ENCODE data around the gene TMED1. TPM values are rescaled to one million over a fixed set of nuclear protein-coding genes. Genes with fewer than 3 reads are reported as not detected.

TMED1 gene
- total and polyA plus RNA-seq, 2 of the 4 experiments (the other 2 are of a cell fraction): 37.6 to 41.4 TPM

- in situ Hi-C loops (cut with MboI; ENCODE audit: low sequenced_read_pairs) (no loop called here), dilution Hi-C loops (cut with HindIII; ENCODE audit: low sequenced_read_pairs, unreplicated experiment) (no loop called here), intact Hi-C loops (cut with micrococcal nuclease) (loop anchor here (1.0 kb wide), 1 partner anchor 28 kb away; no protein-coding TSS in a partner anchor)
- Histone ChIP-seq H2BK20ac (ENCODE audit: low read depth, low read length) (0 out of 2 replicates have a peak overlapping the region, but pooled peaks have one; percentile 18), H4K5ac (ENCODE audit: low read depth, low read length) (peak overlapping the region; percentile 96), H3K4me1 (ENCODE audit: control insufficient read depth, insufficient read depth, low read length) (peaks cover 9% of the 10 kb centered on the region), H2BK5ac (ENCODE audit: low read depth, low read length, poor library complexity, severe bottlenecking) (peak overlapping the region; percentile 97), H2AFZ (replicated peaks; ENCODE audit: low read length, poor library complexity) (peak overlapping the region; percentile 98), H2AK9ac (replicated peaks; ENCODE audit: low read depth, low read length, poor library complexity) (peak overlapping the region; percentile 97), H3K18ac (ENCODE audit: low read depth, low read length) (peak overlapping the region; percentile 87), H3K36me3 (ENCODE audit: control insufficient read depth, insufficient read depth, low read length) (peaks cover 25% of the 10 kb centered on the region), H3K23ac (ENCODE audit: low read depth, low read length) (peak overlapping the region; percentile 63; the same call in 1 of the 2 replicates), H3K4ac (ENCODE audit: low read depth, low read length) (peak overlapping the region; percentile 81), H2BK15ac (ENCODE audit: low read depth, low read length) (peak overlapping the region; percentile 84; the same call in 2 of the 3 replicates), H3K9me3 (ENCODE audit: control insufficient read depth, insufficient read depth, low read length) (peaks cover 5% of the 10 kb centered on the region), H3K4me2 (ENCODE audit: low read depth, low read length) (peak overlapping the region; percentile 75), H4K8ac (ENCODE audit: low read depth in 2 of 2, low read length in 2 of 2) (peak overlapping the region; percentile 99 to 100), H3K27ac (ENCODE audit: insufficient read depth, low read length) (peak overlapping the region; percentile 96), H4K91ac (ENCODE audit: insufficient read depth, low read depth, low read length) (peak overlapping the region; percentile 85), H3K14ac (replicated peaks; ENCODE audit: low read depth, low read length) (peak overlapping the region; percentile 88), H3K9me1 (ENCODE audit: insufficient read depth, low read length) (peaks cover 7% of the 10 kb centered on the region; the same call in 1 of the 2 replicates), H2BK120ac (ENCODE audit: low read depth, low read length) (peak overlapping the region; percentile 54), H3K56ac (ENCODE audit: extremely low read depth, insufficient read depth, low read length) (peak overlapping the region; percentile 96), H2AK5ac (ENCODE audit: low read depth, low read length) (peak overlapping the region; percentile 97), H4K20me1 (ENCODE audit: insufficient read depth, low read length) (no peaks in the 10 kb centered on the region; the same call in 1 of the 2 replicates), H3K79me1 (ENCODE audit: low read depth in 1 of 2, low read length in 2 of 2) (peaks cover 11 to 17% of the 10 kb centered on the region in 2 experiments; a peak in 3 of 4 replicates), H3K9ac (ENCODE audit: low read depth, low read length) (peak overlapping the region; percentile 66), H3K27me3 (ENCODE audit: control insufficient read depth, insufficient read depth, low read length) (no peaks in the 10 kb centered on the region), H3K4me3 (ENCODE audit: insufficient read depth, low read depth, low read length) (peak overlapping the region; percentile 64)
- ATAC-seq (ENCODE audit: low read depth): peak; percentile 28
- BruUV-seq (replicated peaks): no TSS peak
- 14% methylated on average over 25 of the region's 38 CpGs; no CpG with 5 or more reads in 1 of the 2 experiments for WGBS, 2 experiments (ENCODE audit: extremely low coverage in 2 of 2, insufficient read length in 1 of 2)
- TF ChIP-seq MAFK (IDR thresholded peaks at IDR 0.05; ENCODE audit: low read depth, low read length) (no peak), MAZ (IDR thresholded peaks at IDR 0.05; ENCODE audit: borderline replicate concordance, low read depth, low read length) (no peak), MXI1 (IDR thresholded peaks at IDR 0.05; ENCODE audit: borderline replicate concordance, low read depth, low read length) (peak; percentile 54; the same call in 1 of the 2 replicates), CEBPB (IDR thresholded peaks at IDR 0.05; ENCODE audit: low read depth, low read length) (no peak), RCOR1 (IDR thresholded peaks at IDR 0.05; ENCODE audit: insufficient replicate concordance, low read length) (no peak), USF2 (IDR thresholded peaks at IDR 0.05; ENCODE audit: low read depth, low read length) (peak; percentile 93), BHLHE40 (IDR thresholded peaks at IDR 0.05; ENCODE audit: low read depth, low read length) (peak; percentile 26; the same call in 1 of the 2 replicates), RFX5 (IDR thresholded peaks at IDR 0.05; ENCODE audit: low read depth, low read length) (no peak), FOS (IDR thresholded peaks at IDR 0.05; ENCODE audit: low read depth, low read length) (no peak)
- TF ChIP-seq, protein P1, sequence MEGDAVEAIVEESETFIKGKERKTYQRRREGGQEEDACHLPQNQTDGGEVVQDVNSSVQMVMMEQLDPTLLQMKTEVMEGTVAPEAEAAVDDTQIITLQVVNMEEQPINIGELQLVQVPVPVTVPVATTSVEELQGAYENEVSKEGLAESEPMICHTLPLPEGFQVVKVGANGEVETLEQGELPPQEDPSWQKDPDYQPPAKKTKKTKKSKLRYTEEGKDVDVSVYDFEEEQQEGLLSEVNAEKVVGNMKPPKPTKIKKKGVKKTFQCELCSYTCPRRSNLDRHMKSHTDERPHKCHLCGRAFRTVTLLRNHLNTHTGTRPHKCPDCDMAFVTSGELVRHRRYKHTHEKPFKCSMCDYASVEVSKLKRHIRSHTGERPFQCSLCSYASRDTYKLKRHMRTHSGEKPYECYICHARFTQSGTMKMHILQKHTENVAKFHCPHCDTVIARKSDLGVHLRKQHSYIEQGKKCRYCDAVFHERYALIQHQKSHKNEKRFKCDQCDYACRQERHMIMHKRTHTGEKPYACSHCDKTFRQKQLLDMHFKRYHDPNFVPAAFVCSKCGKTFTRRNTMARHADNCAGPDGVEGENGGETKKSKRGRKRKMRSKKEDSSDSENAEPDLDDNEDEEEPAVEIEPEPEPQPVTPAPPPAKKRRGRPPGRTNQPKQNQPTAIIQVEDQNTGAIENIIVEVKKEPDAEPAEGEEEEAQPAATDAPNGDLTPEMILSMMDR (conservative IDR thresholded peaks at IDR 0.05; ENCODE audit: low read depth, low read length): no peak
- DNase-seq: no peak
- POLR2A ChIA-PET (ENCODE audit: unreplicated experiment): interaction anchor here (0.5 to 0.9 kb wide), 4 partner anchors 16 to 29 kb away, joined by 4 to 14 read pairs (median 6); no protein-coding TSS in a partner anchor
- CTCF ChIA-PET: interaction anchor here (0.6 to 1.7 kb wide), 6 partner anchors 22 to 120 kb away, joined by 3 to 7 read pairs (median 5); partner anchors contain the start of gene DNM2
Measured at GRCh38 chr19:10836479-10837330, 693 bp upstream of the TMED1 start.
